Central memory CD8-positive, alpha-beta T cell (primary cell): ENCODE results near the gene PUS7L.
"Not testable (repeated sequence)": the region's sequence is repeated elsewhere in the genome, so short reads cannot be mapped to it uniquely, and the experiment has no call there.

Experiments
- ATAC-seq: fragments of 150-1000 bp; cut with Tn5 transposase; replicated peaks from 2 replicates; pipeline ENCODE4 v1.10.0; 2022; ENCODE audit warnings: mild to moderate bottlenecking, moderate FRiP score, moderate number of reproducible peaks; ENCODE audit not compliant: poor library complexity, severe bottlenecking; ENCODE audit errors: extremely low read depth
- DNase-seq, 2 donors: peaks; one replicate each; pipeline ENCODE4 v3.0.0; 2021; ENCODE audit warnings: low spot score in 2 of 2
- H3K27ac Mint-ChIP-seq: one replicate; pipeline ENCODE4 v1.8.0; 2022; ENCODE audit warnings: low read depth, mild to moderate bottlenecking, moderate library complexity, mixed read lengths
- H3K27me3 Mint-ChIP-seq: one replicate; pipeline ENCODE4 v1.8.0; 2022; ENCODE audit warnings: mixed read lengths
- H3K36me3 Mint-ChIP-seq: one replicate; pipeline ENCODE4 v1.8.0; 2022; ENCODE audit warnings: mild to moderate bottlenecking, moderate library complexity, mixed read lengths; ENCODE audit not compliant: insufficient read depth
- H3K4me1 Mint-ChIP-seq: one replicate; pipeline ENCODE4 v1.8.0; 2022; ENCODE audit warnings: mixed read lengths
- H3K4me3 Mint-ChIP-seq: one replicate; pipeline ENCODE4 v1.8.0; 2022; ENCODE audit warnings: mild to moderate bottlenecking, moderate library complexity, mixed read lengths
- H3K9me3 Mint-ChIP-seq: one replicate; pipeline ENCODE4 v1.8.0; 2022; ENCODE audit warnings: mixed read lengths

The PUS7L gene

GRCh38 chr12:43740511-43741100 is 18.0 kb downstream of the PUS7L start:
- no peak for ATAC-seq
- H3K4me1 Mint-ChIP-seq: peaks cover 5% of the 10 kb centered on the region
- H3K4me3 Mint-ChIP-seq: no peak overlapping the region
- peaks cover 40% of the 10 kb centered on the region for H3K36me3 Mint-ChIP-seq
- no peaks in the 10 kb centered on the region for H3K27me3 Mint-ChIP-seq
- no peaks in the 10 kb centered on the region for H3K9me3 Mint-ChIP-seq
- DNase-seq: no peak
- H3K27ac Mint-ChIP-seq: no peak overlapping the region

DNA sequence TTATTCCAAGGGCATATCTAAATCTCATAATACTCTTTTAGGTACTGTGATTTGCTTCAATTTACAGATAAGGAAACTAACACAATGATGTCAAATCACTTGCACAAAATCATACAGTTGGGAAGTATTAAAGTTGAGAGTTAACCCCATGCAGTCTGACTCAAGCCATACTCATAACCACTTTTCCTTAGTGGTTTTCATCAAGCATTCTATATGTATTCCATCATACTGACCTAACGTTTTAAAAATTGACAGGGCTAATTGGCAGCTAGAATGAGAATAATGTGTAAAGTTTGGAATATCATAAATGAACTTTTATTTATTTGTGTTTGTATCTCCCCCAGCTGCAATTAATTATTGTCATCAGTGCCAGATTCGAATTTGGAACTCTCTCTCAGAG is 20.9 kb downstream of the PUS7L start:
- peaks cover 26% of the 10 kb centered on the region for H3K36me3 Mint-ChIP-seq
- no peaks in the 10 kb centered on the region for H3K27me3 Mint-ChIP-seq
- H3K9me3 Mint-ChIP-seq: no peaks in the 10 kb centered on the region
- no peak for DNase-seq
- peaks cover 5% of the 10 kb centered on the region for H3K4me1 Mint-ChIP-seq
- no peak for ATAC-seq
- no peak overlapping the region for H3K4me3 Mint-ChIP-seq
- H3K27ac Mint-ChIP-seq: no peak overlapping the region

- DNase-seq (no peak), ATAC-seq (no peak)
- no peak overlapping the region for H3K27ac Mint-ChIP-seq
Observed at GRCh38 chr12:43736927-43737440, 21.6 kb downstream of the PUS7L start.

DNA sequence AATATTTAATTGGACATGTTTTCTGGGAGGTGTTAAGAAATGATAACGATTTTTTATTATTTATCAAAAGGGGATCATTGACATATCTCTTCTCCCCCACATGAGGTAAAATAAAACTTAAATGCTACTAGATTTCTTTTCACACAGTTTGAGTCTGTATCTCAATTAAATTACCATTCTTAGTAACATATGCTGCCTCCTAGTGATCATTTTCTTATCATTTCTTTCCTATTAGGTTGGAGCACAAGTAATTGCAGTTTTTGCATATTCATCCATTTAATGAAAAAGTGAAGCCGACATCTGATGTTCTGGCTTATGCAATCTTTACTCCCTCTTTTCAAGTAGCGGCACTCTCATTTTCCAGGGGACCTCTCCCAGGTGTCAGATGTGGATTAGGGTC is 24.9 kb downstream of the PUS7L start:
- Mint-ChIP-seq H3K9me3 (no peaks in the 10 kb centered on the region), H3K27me3 (no peaks in the 10 kb centered on the region), H3K4me1 (no peaks in the 10 kb centered on the region), H3K36me3 (peaks cover 31% of the 10 kb centered on the region), H3K4me3 (no peak overlapping the region), H3K27ac (no peak overlapping the region)
- DNase-seq (no peak), ATAC-seq (no peak)

More at GRCh38 chr12:43736927-43737440, 21.6 kb downstream of the PUS7L start:
- no peaks in the 10 kb centered on the region for H3K27me3 Mint-ChIP-seq
- no peaks in the 10 kb centered on the region for H3K9me3 Mint-ChIP-seq
- peaks cover 5% of the 10 kb centered on the region for H3K4me1 Mint-ChIP-seq
- no peak overlapping the region for H3K4me3 Mint-ChIP-seq
- peaks cover 27% of the 10 kb centered on the region for H3K36me3 Mint-ChIP-seq

GRCh38 chr12:43730283-43730682 is 28.3 kb downstream of the PUS7L start:
- H3K36me3 Mint-ChIP-seq: peaks cover 20% of the 10 kb centered on the region
- H3K4me3 Mint-ChIP-seq: no peak overlapping the region
- H3K4me1 Mint-ChIP-seq: no peaks in the 10 kb centered on the region
- H3K9me3 Mint-ChIP-seq: no peaks in the 10 kb centered on the region
- DNase-seq (no peak), ATAC-seq (no peak)
- H3K27ac Mint-ChIP-seq: peak overlapping the region; percentile 35
- H3K27me3 Mint-ChIP-seq: no peaks in the 10 kb centered on the region

DNA sequence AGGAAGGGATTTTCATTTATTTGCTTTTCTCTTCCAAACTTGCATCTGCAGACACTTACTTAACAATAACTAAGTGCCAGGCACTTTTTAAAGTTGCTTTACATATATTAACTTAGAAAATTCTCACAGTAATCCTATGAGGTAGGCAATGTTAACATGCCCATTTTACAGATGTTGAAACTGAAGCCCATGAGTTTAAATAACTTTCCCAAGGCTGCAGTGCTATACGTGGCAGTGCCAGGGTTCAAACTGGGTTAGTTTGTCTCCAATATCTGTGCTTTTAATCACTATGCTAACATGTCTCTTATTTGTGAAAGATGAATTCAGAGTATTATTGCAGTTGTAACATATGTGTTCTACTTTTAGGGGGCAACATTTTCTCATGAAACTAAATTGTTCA is 29.9 kb downstream of the PUS7L start:
- H3K4me3 Mint-ChIP-seq: no peak overlapping the region
- DNase-seq (no peak), ATAC-seq (no peak)
- no peaks in the 10 kb centered on the region for H3K4me1 Mint-ChIP-seq
- H3K36me3 Mint-ChIP-seq: peaks cover 18% of the 10 kb centered on the region
- H3K9me3 Mint-ChIP-seq: no peaks in the 10 kb centered on the region
- H3K27ac Mint-ChIP-seq: no peak overlapping the region
- H3K27me3 Mint-ChIP-seq: no peaks in the 10 kb centered on the region

DNA sequence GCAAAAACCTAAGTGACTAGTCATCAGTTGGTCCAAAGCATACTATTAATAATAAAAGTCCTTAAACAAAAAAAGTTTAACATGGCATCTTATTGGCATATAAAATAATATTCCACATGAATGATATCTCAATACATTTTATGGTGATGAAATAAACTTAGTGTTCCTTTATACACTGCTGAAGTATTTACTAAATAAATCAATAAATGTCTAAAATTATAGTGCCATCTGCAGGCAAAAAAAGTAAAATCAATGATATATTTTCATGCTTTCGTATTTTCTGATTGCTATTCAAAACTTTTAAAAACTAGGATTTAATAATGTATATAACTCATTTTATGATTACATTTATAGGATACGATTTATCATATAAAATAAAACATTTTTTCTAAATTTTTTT is 30.5 kb downstream of the PUS7L start:
- no peaks in the 10 kb centered on the region for H3K4me1 Mint-ChIP-seq
- DNase-seq: no peak
- no peak overlapping the region for H3K4me3 Mint-ChIP-seq
- no peaks in the 10 kb centered on the region for H3K27me3 Mint-ChIP-seq
- H3K36me3 Mint-ChIP-seq: peaks cover 18% of the 10 kb centered on the region
- H3K9me3 Mint-ChIP-seq: no peaks in the 10 kb centered on the region
- no peak overlapping the region for H3K27ac Mint-ChIP-seq
- no peak for ATAC-seq

GRCh38 chr12:43723134-43723533 is 35.5 kb downstream of the PUS7L start:
- no peak overlapping the region for H3K4me3 Mint-ChIP-seq

GRCh38 chr12:43722621-43723020 is 36.0 kb downstream of the PUS7L start:
- H3K27me3 Mint-ChIP-seq: no peaks in the 10 kb centered on the region
- peaks cover 5% of the 10 kb centered on the region for H3K36me3 Mint-ChIP-seq
- no peak overlapping the region for H3K27ac Mint-ChIP-seq
- ATAC-seq (no peak), DNase-seq (no peak)
- no peaks in the 10 kb centered on the region for H3K9me3 Mint-ChIP-seq
- no peak overlapping the region for H3K4me3 Mint-ChIP-seq
- H3K4me1 Mint-ChIP-seq: no peaks in the 10 kb centered on the region

More at GRCh38 chr12:43723134-43723533, 35.5 kb downstream of the PUS7L start:
- H3K9me3 Mint-ChIP-seq: no peaks in the 10 kb centered on the region
- H3K4me1 Mint-ChIP-seq: no peaks in the 10 kb centered on the region
- no peak for ATAC-seq
- no peak for DNase-seq
- H3K27ac Mint-ChIP-seq: no peak overlapping the region
- peaks cover 5% of the 10 kb centered on the region for H3K36me3 Mint-ChIP-seq
- no peaks in the 10 kb centered on the region for H3K27me3 Mint-ChIP-seq

GRCh38 chr12:43711348-43711747 is 47.2 kb downstream of the PUS7L start:
- H3K27me3 Mint-ChIP-seq: peaks cover 82% of the 10 kb centered on the region
- no peak overlapping the region for H3K4me3 Mint-ChIP-seq
- no peak for ATAC-seq
- H3K9me3 Mint-ChIP-seq: peaks cover 5% of the 10 kb centered on the region
- no peak overlapping the region for H3K27ac Mint-ChIP-seq
- no peaks in the 10 kb centered on the region for H3K4me1 Mint-ChIP-seq
- H3K36me3 Mint-ChIP-seq: no peaks in the 10 kb centered on the region
- DNase-seq: no peak

- H3K4me3 Mint-ChIP-seq, DNase-seq, ATAC-seq, H3K36me3 Mint-ChIP-seq, H3K9me3 Mint-ChIP-seq, H3K27ac Mint-ChIP-seq: not testable (repeated sequence)
- Mint-ChIP-seq H3K27me3 (peaks cover 16% of the 10 kb centered on the region), H3K4me1 (peaks cover 12% of the 10 kb centered on the region)
Observed at GRCh38 chr12:43703772-43704171, 54.8 kb downstream of the PUS7L start.

DNA sequence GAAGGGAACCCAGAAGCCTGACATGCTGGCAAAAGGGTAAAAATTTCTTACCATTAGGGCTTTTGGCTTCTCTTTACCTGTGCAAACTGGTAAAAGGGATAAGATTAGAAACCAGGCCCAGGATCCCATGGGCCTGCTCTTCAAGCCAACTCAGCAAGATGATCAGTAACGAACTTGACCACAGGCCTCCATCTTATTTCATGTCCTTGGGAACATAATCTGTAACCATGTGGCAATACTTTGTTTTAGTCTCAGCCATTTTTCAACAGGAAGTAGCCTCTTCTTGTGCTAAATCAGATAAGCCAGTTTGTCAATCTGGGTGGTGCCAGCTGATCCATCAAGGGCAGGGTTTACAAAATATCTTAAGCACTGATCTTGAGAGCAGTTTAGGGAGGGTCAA is 57.4 kb downstream of the PUS7L start:
- peaks cover 12% of the 10 kb centered on the region for H3K4me1 Mint-ChIP-seq
- ATAC-seq, H3K4me3 Mint-ChIP-seq, H3K27me3 Mint-ChIP-seq, H3K27ac Mint-ChIP-seq, H3K9me3 Mint-ChIP-seq, DNase-seq, H3K36me3 Mint-ChIP-seq: not testable (repeated sequence)

DNA sequence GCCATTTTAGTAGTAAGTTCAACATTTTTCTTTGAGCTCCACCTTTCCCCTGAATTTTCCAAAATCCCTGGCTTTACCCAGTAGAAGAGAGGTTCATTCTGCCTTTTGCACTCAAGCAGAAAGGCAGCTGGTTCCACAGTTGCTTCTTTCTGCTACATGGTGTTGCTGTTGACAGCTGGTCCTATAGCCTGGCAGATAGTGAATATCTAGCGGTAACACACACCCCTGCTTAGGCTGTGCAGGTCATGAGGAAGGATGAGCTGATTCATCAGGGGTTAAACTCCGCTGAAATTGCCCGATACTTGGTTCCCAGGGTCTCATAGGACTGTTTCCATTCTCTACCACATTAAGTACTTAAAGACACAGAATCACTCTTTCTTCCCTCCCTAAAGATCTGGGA is 62.4 kb downstream of the PUS7L start:
- ATAC-seq: no peak
- DNase-seq: no peak
- H3K36me3 Mint-ChIP-seq: no peaks in the 10 kb centered on the region
- no peaks in the 10 kb centered on the region for H3K9me3 Mint-ChIP-seq
- peaks cover 4% of the 10 kb centered on the region for H3K4me1 Mint-ChIP-seq
- no peak overlapping the region for H3K27ac Mint-ChIP-seq
- H3K27me3 Mint-ChIP-seq: no peaks in the 10 kb centered on the region
- no peak overlapping the region for H3K4me3 Mint-ChIP-seq
